ENCODE measurements around the gene DSG1.

DNA sequence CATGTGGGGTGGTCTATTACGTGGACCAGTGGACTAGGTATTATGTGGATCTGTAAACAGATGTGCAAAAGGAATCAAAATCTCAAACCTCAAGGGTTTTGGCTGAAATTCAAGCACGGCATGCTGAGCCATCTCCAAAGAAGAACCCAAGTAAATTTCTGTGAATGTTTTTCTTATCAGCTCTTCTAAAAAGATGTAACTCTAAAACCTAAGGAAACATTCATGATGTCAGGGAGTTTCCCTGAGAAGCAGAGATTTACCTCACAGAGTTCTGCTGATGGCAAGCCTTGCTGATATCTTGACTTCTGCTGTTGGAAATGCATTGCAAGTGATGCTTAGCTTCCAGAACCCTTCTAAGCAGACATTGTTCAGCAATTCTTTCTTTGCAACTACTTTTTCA lies 80.2 kb downstream of the DSG1 start:
- no peak for TF ChIP-seq CTCF (IDR thresholded peaks at IDR 0.05; ENCODE audit: low read length)
- no peak for TF ChIP-seq EZH2phosphoT487 (IDR thresholded peaks at IDR 0.05; ENCODE audit: low read length)
